Right lobe of liver (tissue), 4 donors: ENCODE data around the gene CXCL17.
"Not testable (repeated sequence)": the region's sequence is repeated elsewhere in the genome, so short reads cannot be mapped to it uniquely, and the experiment has no call there.

Source experiments
- CTCF ChIP-seq, 4 donors: fragments of 200-600 bp in 3 of 4; fragments of 450-650 bp in 1 of 4; IDR thresholded peaks; one replicate each; pipeline versions ENCODE4 v1.5.1 to v1.8.0; 2016 to 2022; ENCODE audit warnings: antibody characterized with exemption in 4 of 4, mild to moderate bottlenecking in 2 of 4
- POLR2A ChIP-seq: fragments of 450-650 bp; IDR thresholded peaks from one replicate; pipeline ENCODE4 v1.6.1; 2017; ENCODE audit warnings: antibody characterized with exemption, mild to moderate bottlenecking
- donor health status: DM: no; HTN: no; CAD: no.
- donor health status: DM: no; HTN: no; CAD: no.
- donor health status: DM: no; HTN: yes; CAD: no.

GRCh38 chr19:42485036-42485435 is 42.3 kb upstream of the CXCL17 start:
- not testable (repeated sequence) for TF ChIP-seq CTCF (IDR thresholded peaks at IDR 0.05); POLR2A
